Neural cell (in vitro differentiated cells): ENCODE data around the gene SLC43A1.

Experiments
- EP300 ChIP-seq: fragments of 450-650 bp; conservative IDR thresholded peaks from 2 replicates; pipeline ENCODE4 v1.6.1; 2014; ENCODE audit warnings: antibody characterized with exemption, mild to moderate bottlenecking, moderate library complexity; ENCODE audit not compliant: poor library complexity, severe bottlenecking
- EZH2 ChIP-seq: fragments of 200-600, 300-800 bp; shearing (Covaris generic), sonication (generic); IDR thresholded peaks from 2 replicates; pipeline ENCODE4 v1.6.1; 2014; ENCODE audit warnings: antibody characterized with exemption, low read length, borderline replicate concordance, mild to moderate bottlenecking; ENCODE audit not compliant: insufficient read depth, poor library complexity, severe bottlenecking
- MXI1 ChIP-seq: fragments of 450-650 bp; conservative IDR thresholded peaks from 2 replicates; pipeline ENCODE4 v1.6.1; 2014; ENCODE audit warnings: antibody characterized with exemption, mild to moderate bottlenecking; ENCODE audit not compliant: poor library complexity, severe bottlenecking
- POLR2AphosphoS5 ChIP-seq: IDR thresholded peaks from 2 replicates; pipeline ENCODE4 v1.6.1; 2012
- RAD21 ChIP-seq: fragments of 450-650 bp; conservative IDR thresholded peaks from 2 replicates; pipeline ENCODE4 v1.6.1; 2014; ENCODE audit warnings: antibody characterized with exemption, mild to moderate bottlenecking, moderate library complexity
- SMC3 ChIP-seq: fragments of 450-650 bp; conservative IDR thresholded peaks from 2 replicates; pipeline ENCODE4 v1.6.1; 2014; ENCODE audit warnings: antibody characterized with exemption, mild to moderate bottlenecking, moderate library complexity; ENCODE audit not compliant: poor library complexity
- TAF1 ChIP-seq: IDR thresholded peaks from 2 replicates; pipeline ENCODE4 v1.6.1; 2012; ENCODE audit warnings: low read depth
- TF ChIP-seq, protein P1 (sequence below): fragments of 450-650 bp; IDR thresholded peaks from 2 replicates; pipeline ENCODE4 v1.5.1; 2014; ENCODE audit warnings: antibody characterized with exemption, mild to moderate bottlenecking, moderate library complexity; ENCODE audit not compliant: poor library complexity, severe bottlenecking
- TF ChIP-seq, protein P2 (sequence below): IDR thresholded peaks from 2 replicates; pipeline ENCODE4 v1.6.1; 2012; ENCODE audit warnings: borderline replicate concordance

DNA sequence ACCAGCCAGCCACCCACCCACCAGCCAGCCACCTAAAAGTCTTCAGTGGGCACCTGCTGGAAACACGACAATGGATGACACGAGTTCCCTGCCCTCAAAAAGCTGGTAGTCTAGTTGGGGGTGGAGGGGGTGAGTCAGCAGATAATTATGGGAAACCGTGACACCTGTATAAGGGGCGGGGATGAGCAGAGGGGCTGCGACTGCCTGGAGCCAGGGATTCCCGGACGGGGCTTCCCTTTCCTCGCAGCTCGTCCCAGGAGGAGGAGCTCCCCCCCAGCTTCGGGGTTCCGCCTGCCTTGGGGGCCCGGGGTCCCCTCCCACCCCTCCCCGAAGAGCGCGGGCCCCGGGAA, 57.5 kb downstream of the SLC43A1 start:
- TF ChIP-seq EZH2 (no peak), RAD21 (no peak), MXI1 (no peak), EP300 (no peak), SMC3 (no peak), POLR2AphosphoS5 (no peak), TAF1 (no peak)
- TF ChIP-seq, protein P1, sequence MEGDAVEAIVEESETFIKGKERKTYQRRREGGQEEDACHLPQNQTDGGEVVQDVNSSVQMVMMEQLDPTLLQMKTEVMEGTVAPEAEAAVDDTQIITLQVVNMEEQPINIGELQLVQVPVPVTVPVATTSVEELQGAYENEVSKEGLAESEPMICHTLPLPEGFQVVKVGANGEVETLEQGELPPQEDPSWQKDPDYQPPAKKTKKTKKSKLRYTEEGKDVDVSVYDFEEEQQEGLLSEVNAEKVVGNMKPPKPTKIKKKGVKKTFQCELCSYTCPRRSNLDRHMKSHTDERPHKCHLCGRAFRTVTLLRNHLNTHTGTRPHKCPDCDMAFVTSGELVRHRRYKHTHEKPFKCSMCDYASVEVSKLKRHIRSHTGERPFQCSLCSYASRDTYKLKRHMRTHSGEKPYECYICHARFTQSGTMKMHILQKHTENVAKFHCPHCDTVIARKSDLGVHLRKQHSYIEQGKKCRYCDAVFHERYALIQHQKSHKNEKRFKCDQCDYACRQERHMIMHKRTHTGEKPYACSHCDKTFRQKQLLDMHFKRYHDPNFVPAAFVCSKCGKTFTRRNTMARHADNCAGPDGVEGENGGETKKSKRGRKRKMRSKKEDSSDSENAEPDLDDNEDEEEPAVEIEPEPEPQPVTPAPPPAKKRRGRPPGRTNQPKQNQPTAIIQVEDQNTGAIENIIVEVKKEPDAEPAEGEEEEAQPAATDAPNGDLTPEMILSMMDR: no peak
- TF ChIP-seq, protein P2, sequence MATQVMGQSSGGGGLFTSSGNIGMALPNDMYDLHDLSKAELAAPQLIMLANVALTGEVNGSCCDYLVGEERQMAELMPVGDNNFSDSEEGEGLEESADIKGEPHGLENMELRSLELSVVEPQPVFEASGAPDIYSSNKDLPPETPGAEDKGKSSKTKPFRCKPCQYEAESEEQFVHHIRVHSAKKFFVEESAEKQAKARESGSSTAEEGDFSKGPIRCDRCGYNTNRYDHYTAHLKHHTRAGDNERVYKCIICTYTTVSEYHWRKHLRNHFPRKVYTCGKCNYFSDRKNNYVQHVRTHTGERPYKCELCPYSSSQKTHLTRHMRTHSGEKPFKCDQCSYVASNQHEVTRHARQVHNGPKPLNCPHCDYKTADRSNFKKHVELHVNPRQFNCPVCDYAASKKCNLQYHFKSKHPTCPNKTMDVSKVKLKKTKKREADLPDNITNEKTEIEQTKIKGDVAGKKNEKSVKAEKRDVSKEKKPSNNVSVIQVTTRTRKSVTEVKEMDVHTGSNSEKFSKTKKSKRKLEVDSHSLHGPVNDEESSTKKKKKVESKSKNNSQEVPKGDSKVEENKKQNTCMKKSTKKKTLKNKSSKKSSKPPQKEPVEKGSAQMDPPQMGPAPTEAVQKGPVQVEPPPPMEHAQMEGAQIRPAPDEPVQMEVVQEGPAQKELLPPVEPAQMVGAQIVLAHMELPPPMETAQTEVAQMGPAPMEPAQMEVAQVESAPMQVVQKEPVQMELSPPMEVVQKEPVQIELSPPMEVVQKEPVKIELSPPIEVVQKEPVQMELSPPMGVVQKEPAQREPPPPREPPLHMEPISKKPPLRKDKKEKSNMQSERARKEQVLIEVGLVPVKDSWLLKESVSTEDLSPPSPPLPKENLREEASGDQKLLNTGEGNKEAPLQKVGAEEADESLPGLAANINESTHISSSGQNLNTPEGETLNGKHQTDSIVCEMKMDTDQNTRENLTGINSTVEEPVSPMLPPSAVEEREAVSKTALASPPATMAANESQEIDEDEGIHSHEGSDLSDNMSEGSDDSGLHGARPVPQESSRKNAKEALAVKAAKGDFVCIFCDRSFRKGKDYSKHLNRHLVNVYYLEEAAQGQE: no peak
